SU-DHL-6 (cell line): ENCODE results near the gene ACTN4.
"Not testable (repeated sequence)": the region's sequence is repeated elsewhere in the genome, so short reads cannot be mapped to it uniquely, and the experiment has no call there.

Experiments used
- H2AFZ ChIP-seq: fragments of 200-600 bp; sonication (generic); 2 replicates; pipeline ENCODE4 v1.6.1; 2014; ENCODE audit warnings: low read depth, mild to moderate bottlenecking, moderate library complexity, mixed read lengths, antibody characterized with exemption, low read length; ENCODE audit not compliant: severe bottlenecking
- H3F3A ChIP-seq: fragments of 200-600 bp; shearing (Covaris generic); 2 replicates; pipeline ENCODE4 v1.6.0; 2016; ENCODE audit warnings: antibody characterized with exemption, mild to moderate bottlenecking; ENCODE audit not compliant: insufficient read depth
- H3K27ac ChIP-seq: fragments of 200-600 bp; sonication (generic); 2 replicates; pipeline ENCODE4 v1.5.1; 2016; ENCODE audit warnings: low read depth, mild to moderate bottlenecking, low read length, moderate library complexity, mixed read lengths
- H3K27me3 ChIP-seq: fragments of 200-600 bp; sonication (generic), shearing (Covaris generic); 2 replicates; pipeline ENCODE4 v1.6.0; 2014; ENCODE audit warnings: mild to moderate bottlenecking, low read length
- H3K36me3 ChIP-seq: fragments of 200-600 bp; sonication (generic); 2 replicates; pipeline ENCODE4 v1.6.1; 2014; ENCODE audit warnings: mild to moderate bottlenecking, low read length, mixed read lengths
- H3K4me2 ChIP-seq: fragments of 300-600, 200-600 bp; shearing (Covaris generic), sonication (generic); 2 replicates; pipeline ENCODE4 v1.6.0; 2014; ENCODE audit warnings: low read length, low read depth, mild to moderate bottlenecking; ENCODE audit not compliant: poor library complexity, severe bottlenecking
- H3K4me3 ChIP-seq: fragments of 200-600 bp; sonication (generic); 2 replicates; pipeline ENCODE4 v1.5.1; 2014; ENCODE audit warnings: antibody characterized with exemption, low read length, mild to moderate bottlenecking, mixed read lengths; ENCODE audit not compliant: insufficient read depth, poor library complexity, severe bottlenecking
- H3K79me2 ChIP-seq: fragments of 200-600 bp; sonication (generic); 2 replicates; pipeline ENCODE4 v1.6.1; 2014; ENCODE audit warnings: mild to moderate bottlenecking, low read length, moderate library complexity; ENCODE audit not compliant: insufficient read depth
- H3K9ac ChIP-seq: fragments of 200-600 bp; sonication (generic); 2 replicates; pipeline ENCODE4 v1.7.0; 2014; ENCODE audit warnings: mild to moderate bottlenecking, low read length
- H3K9me2 ChIP-seq: fragments of 200-600 bp; sonication (generic); replicated peaks from 2 replicates; pipeline ENCODE4 v1.6.1; 2014; ENCODE audit warnings: low read length; ENCODE audit not compliant: insufficient read depth
- H3K9me3 ChIP-seq: fragments of 200-600 bp; sonication (generic); 2 replicates; pipeline ENCODE4 v1.6.1; 2014; ENCODE audit warnings: low read length, mixed read lengths; ENCODE audit not compliant: insufficient read depth
- H4K20me1 ChIP-seq: fragments of 200-600 bp; sonication (generic); 2 replicates; pipeline ENCODE4 v1.6.1; 2014; ENCODE audit warnings: low read depth, mild to moderate bottlenecking, antibody characterized with exemption, low read length, moderate library complexity, mixed read lengths
- EZH2phosphoT487 ChIP-seq: fragments of 200-600 bp; sonication (generic), shearing (Covaris generic); conservative IDR thresholded peaks from 2 replicates; pipeline ENCODE4 v1.6.1; 2018; ENCODE audit warnings: mild to moderate bottlenecking, antibody characterized with exemption, low read length, moderate library complexity, mixed read lengths
- TF ChIP-seq, protein P1 (sequence below): fragments of 200-600 bp; sonication (generic); IDR thresholded peaks from one replicate; pipeline ENCODE4 v1.5.1; 2017; ENCODE audit warnings: antibody characterized with exemption, mild to moderate bottlenecking, low read length, moderate library complexity; ENCODE audit not compliant: insufficient read depth, poor library complexity, severe bottlenecking

The ACTN4 gene

DNA sequence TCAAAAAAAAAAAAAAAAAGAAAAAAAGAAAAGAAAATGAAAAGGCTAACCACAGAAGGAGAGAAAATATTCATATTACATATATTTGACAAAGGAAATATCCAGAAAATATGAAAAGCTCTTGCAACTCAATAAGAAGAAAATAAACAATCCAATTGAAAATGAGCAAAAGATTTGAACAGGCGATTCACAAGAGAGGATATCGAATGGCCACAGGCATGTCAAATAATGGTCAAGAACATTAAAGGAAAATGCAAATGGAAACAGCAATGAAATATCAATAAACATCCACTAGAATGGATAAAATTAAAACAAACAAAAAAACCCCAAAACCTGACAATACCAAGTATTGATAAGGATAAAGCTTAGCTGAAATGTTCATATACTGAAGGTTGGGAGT, 117.8 kb downstream of the ACTN4 start:
- no peak overlapping the region for H2AFZ ChIP-seq
- H3K27me3 ChIP-seq, result no peaks in the 10 kb centered on the region
- H3K4me2 ChIP-seq, result no peak overlapping the region
- no peaks in the 10 kb centered on the region for H3K36me3 ChIP-seq
- H3K9ac ChIP-seq, result no peak overlapping the region
- no peak overlapping the region for H3K27ac ChIP-seq
- H3K9me2 ChIP-seq, result no peaks in the 10 kb centered on the region
- H3K9me3 ChIP-seq, result no peaks in the 10 kb centered on the region
- no peaks in the 10 kb centered on the region for H3F3A ChIP-seq
- no peaks in the 10 kb centered on the region for H3K79me2 ChIP-seq
- H3K4me3 ChIP-seq, result no peak overlapping the region
- no peaks in the 10 kb centered on the region for H4K20me1 ChIP-seq
- no peak for TF ChIP-seq EZH2phosphoT487
- TF ChIP-seq, protein P1, sequence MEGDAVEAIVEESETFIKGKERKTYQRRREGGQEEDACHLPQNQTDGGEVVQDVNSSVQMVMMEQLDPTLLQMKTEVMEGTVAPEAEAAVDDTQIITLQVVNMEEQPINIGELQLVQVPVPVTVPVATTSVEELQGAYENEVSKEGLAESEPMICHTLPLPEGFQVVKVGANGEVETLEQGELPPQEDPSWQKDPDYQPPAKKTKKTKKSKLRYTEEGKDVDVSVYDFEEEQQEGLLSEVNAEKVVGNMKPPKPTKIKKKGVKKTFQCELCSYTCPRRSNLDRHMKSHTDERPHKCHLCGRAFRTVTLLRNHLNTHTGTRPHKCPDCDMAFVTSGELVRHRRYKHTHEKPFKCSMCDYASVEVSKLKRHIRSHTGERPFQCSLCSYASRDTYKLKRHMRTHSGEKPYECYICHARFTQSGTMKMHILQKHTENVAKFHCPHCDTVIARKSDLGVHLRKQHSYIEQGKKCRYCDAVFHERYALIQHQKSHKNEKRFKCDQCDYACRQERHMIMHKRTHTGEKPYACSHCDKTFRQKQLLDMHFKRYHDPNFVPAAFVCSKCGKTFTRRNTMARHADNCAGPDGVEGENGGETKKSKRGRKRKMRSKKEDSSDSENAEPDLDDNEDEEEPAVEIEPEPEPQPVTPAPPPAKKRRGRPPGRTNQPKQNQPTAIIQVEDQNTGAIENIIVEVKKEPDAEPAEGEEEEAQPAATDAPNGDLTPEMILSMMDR, result no peak

DNA sequence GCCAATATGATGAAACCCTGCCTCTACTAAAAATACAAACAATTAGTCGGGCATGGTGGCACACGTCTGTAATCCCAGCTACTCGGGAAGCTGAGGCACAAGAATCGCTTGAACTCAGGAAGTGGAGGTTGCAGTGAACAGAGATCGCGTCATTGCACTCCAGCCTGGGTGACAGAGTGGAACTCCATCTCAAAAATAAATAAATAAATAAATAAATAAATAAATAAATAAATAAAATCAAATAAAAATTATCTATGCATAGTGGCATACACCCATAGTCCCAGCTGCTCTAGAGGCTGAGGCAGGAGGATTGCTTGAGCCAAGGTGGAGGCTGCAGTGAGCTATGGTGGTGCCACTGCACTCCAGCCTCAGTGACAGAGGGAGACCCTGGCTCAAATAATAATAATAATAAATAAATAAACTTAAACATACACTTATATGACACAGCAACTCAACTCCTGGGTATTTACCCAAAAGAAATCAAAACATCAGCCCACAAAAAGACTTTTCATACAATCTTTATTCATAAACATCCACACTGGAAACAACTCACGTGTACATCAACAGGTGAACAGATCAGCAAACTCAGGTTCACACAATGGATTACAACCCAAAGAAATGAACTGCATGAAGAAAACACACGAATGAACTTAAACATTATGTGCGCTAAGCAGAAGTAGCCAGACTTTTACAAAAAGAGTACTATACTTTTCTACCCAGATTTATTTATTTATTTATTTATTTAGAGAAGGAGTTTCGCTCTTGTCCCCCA, 119.0 kb downstream of the ACTN4 start:
- Histone ChIP-seq H3K36me3 (no peaks in the 10 kb centered on the region), H3K9me2 (no peaks in the 10 kb centered on the region), H3K79me2 (no peaks in the 10 kb centered on the region), H3K4me3 (no peak overlapping the region), H2AFZ (no peak overlapping the region), H3K4me2 (no peak overlapping the region), H3K9me3 (no peaks in the 10 kb centered on the region), H3K9ac (no peak overlapping the region), H4K20me1 (no peaks in the 10 kb centered on the region), H3F3A (no peaks in the 10 kb centered on the region), H3K27ac (no peak overlapping the region), H3K27me3 (no peaks in the 10 kb centered on the region)
- TF ChIP-seq EZH2phosphoT487, result no peak
- TF ChIP-seq, protein P1, result no peak

DNA sequence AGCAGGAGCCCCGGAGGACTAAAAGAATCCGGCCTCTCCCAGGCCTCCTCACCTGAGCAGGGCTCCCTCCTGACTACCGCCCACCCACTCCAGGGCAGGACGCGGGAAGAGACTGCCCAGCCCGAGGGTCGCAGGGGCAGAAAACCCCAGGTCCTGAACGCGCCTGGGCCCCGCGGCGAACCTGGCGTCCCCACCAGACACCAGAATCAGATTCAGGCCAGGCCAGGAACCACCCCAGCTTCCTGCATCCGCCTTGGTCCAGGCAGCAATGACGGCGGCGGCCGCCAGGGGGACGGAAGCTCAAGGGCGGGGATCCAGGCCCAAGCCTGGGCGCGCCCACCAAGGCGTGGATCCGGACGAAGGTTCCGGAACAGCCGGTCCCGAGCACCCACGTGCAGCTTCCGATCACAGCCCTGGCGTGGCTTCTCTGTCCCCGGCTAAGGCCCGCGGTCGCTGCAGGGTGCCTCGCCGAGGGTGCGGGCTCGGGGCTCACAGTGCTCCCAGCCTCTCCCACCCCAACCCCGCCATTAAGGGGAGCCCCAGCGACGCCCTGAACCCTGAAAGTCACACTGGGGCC, 122.3 kb downstream of the ACTN4 start:
- Histone ChIP-seq H2AFZ (peak overlapping the region; percentile 98), H3K27ac (no peak overlapping the region), H3K9me3 (no peaks in the 10 kb centered on the region), H3K79me2 (no peaks in the 10 kb centered on the region), H3K27me3 (no peaks in the 10 kb centered on the region), H3K4me3 (no peak overlapping the region), H3F3A (no peaks in the 10 kb centered on the region), H3K36me3 (no peaks in the 10 kb centered on the region), H3K9ac (peak overlapping the region; percentile 41; the same call in 1 of the 2 replicates), H3K4me2 (peak overlapping the region; percentile 35), H3K9me2 (no peaks in the 10 kb centered on the region), H4K20me1 (no peaks in the 10 kb centered on the region)
- TF ChIP-seq, protein P1, result peak; percentile 45
- TF ChIP-seq EZH2phosphoT487, result no peak

DNA sequence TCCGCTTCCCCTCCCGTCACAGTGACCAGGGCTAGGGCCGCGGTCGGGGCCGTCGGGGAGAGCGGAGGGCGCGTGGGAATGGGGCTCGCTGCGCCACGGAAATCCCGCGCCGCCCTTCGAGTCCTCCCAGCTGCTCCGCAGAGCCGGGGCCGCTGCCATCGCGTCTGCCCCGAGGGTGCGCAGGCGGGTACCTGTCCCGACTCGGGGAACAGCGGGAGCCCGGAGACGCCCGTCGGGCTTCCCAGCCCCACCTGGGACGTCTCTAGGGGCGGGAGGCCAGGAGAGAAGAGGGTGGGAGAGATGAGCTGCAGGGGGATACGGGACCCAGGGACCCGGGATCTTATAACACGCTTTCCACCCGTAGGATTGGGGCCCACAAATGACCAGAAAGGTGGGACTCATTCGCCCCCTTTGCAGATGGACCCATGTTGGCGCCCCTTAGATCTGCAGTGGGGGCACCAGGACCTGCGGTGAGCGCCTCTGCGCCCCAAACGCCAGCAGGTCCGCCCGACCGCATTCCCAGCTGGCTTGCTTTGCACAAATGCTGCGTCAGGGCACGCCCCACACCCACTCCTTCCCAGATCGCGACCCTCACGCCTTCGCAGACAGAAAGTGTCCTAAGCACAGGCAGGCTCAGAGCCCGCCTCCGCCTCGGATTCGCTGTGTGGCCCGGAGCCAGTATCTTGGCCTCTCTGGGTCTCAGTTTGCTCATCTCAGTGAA, 122.9 kb downstream of the ACTN4 start:
- not testable (repeated sequence) for H4K20me1 ChIP-seq, H3K9me3 ChIP-seq, H3K79me2 ChIP-seq, H3F3A ChIP-seq, H3K36me3 ChIP-seq, H3K4me2 ChIP-seq, H3K9me2 ChIP-seq, H3K27ac ChIP-seq, H3K27me3 ChIP-seq, H3K9ac ChIP-seq, H3K4me3 ChIP-seq
- peak overlapping the region; percentile 98 for H2AFZ ChIP-seq

DNA sequence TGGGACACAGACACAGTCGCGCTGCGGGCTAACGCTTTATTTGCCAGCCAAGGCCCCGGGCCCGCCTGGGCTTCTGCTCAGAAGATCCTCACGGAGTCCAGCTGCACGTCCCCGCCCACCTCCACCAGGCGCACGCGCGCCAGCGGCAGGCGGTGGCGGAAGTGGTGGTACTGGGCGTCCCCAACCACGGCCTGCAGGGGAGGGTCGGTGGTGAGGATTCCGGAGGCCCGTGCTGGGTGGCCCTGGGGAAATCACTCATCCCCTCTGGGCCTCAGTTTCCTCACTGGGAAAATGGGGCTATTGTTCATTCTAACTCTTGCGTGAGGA, 123.5 kb downstream of the ACTN4 start:
- H2AFZ ChIP-seq, H3K4me3 ChIP-seq, H3K4me2 ChIP-seq, H3K27ac ChIP-seq, H3K79me2 ChIP-seq, H3K9me2 ChIP-seq, H3F3A ChIP-seq, H3K27me3 ChIP-seq, H3K9ac ChIP-seq, H4K20me1 ChIP-seq, H3K9me3 ChIP-seq, H3K36me3 ChIP-seq: not testable (repeated sequence)
